Urinary bladder (tissue), 4 donors: ENCODE data around the gene GAB3. TPM values are rescaled to one million over a fixed set of nuclear protein-coding genes. Genes with fewer than 3 reads are reported as not detected.

ENCODE experiments used
- DNase-seq: peaks from one replicate; pipeline ENCODE4 v3.0.0-alpha.2; 2015; ENCODE audit errors: extremely low spot score
- H3K27ac ChIP-seq: one replicate; pipeline ENCODE4 v1.5.1; 2013; ENCODE audit warnings: low read depth, mild to moderate bottlenecking, moderate library complexity
- H3K36me3 ChIP-seq: one replicate; pipeline ENCODE4 v1.6.1; 2013; ENCODE audit warnings: mild to moderate bottlenecking, moderate library complexity; ENCODE audit not compliant: insufficient read depth
- H3K4me1 ChIP-seq: one replicate; pipeline ENCODE4 v1.6.1; 2013; ENCODE audit warnings: mild to moderate bottlenecking, moderate library complexity; ENCODE audit not compliant: insufficient read depth
- H3K4me3 ChIP-seq: one replicate; pipeline ENCODE4 v1.5.1; 2013; ENCODE audit warnings: low read depth, low read length
- WGBS: extraction: QIAGEN DNeasy Blood & Tissue Kit; methylation state at CpG from one replicate; pipeline ENCODE4 v1.1.7; 2013; 5-methylcytosine and 5-hydroxymethylcytosine counted together
- polyA plus RNA-seq: library from polyadenylated mRNA; stranded (reverse); fragments of 200-250 nt; gene quantifications from one replicate; pipeline ENCODE4 v1.2.3, GENCODE V29; 2013
- total RNA-seq: library from RNA; depleted of rRNA; stranded (reverse); fragments of >200 nt; gene quantifications from one replicate; pipeline ENCODE4 v1.2.3, GENCODE V29; 2014
- donor health status: healthy with polysubstance abuse.
- donor health status: healthy.

The GAB3 gene
- total and polyA plus RNA-seq, 2 donors, result 2.2 to 8.0 TPM

DNA sequence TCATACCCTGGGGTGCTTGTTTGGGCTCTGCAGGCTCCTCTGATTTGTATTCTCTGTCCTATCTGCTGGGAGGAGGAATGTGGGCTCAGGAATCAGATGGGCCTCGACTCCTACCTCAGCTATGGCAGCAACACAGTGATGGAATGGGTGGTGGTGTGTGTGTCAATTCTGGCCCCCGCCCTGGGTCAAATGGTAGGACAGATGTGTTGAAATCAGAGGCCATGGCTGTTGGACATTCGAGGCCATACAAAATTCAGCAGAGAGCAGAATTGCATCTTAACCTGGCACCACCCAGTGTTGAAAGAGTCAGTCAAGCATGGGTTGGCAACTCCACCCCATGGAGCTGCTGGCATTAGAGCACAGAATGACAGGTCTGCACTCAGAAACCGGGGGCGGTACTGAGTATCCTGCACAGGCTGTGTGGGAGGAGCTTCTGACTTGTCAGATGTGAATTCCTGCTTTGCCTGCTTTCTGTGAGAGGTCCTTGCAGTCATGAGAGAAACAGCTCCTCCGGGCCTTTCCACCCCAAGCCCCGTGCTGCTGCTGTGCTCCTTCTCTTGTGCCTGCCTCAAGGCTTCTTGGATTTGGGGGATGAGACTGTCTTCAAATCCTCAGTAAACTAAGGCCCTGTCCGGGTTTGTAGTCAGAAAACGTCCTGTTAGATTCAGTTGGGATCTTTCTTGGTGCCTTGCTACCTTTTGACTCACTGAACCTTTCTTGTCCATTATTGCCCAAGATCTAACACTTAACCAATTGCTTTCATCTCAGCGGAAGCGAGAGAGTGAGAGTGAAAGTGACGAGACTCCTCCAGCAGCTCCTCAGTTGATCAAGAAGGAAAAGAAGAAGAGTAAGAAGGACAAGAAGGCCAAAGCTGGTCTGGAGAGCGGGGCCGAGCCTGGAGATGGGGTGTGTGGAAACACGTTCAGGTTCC lies 24.8 kb upstream of the GAB3 start:
- peaks cover 3% of the 10 kb centered on the region for H3K36me3 ChIP-seq
- H3K27ac ChIP-seq, result no peak overlapping the region
- no peak overlapping the region for H3K4me3 ChIP-seq
- WGBS, result 86% methylated on average over 15 of the region's 15 CpGs
- no peak for DNase-seq
- no peaks in the 10 kb centered on the region for H3K4me1 ChIP-seq

DNA sequence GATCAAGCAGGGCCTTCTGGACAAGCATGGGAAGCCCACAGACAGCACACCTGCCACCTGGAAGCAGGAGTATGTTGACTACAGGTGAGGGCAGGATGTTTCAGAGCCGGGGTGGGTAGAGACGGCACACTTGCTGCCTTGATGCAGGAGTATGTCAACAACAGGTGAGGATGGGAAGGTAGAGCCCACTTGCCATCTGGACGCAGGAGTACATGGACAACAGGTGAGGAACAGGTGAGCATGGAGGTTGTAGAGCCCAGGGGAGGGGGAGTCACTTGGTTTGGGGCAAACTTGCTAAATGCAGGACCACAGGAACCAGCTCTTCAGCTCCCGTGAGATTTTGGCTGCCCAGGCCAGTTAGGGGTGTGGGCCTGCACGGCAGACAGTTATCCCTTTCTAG lies 23.7 kb upstream of the GAB3 start:
- H3K4me1 ChIP-seq, result no peaks in the 10 kb centered on the region
- WGBS, result 84% methylated on average over 5 of the region's 5 CpGs
- H3K4me3 ChIP-seq, result no peak overlapping the region
- no peak overlapping the region for H3K27ac ChIP-seq
- H3K36me3 ChIP-seq, result peaks cover 5% of the 10 kb centered on the region
- DNase-seq, result no peak

DNA sequence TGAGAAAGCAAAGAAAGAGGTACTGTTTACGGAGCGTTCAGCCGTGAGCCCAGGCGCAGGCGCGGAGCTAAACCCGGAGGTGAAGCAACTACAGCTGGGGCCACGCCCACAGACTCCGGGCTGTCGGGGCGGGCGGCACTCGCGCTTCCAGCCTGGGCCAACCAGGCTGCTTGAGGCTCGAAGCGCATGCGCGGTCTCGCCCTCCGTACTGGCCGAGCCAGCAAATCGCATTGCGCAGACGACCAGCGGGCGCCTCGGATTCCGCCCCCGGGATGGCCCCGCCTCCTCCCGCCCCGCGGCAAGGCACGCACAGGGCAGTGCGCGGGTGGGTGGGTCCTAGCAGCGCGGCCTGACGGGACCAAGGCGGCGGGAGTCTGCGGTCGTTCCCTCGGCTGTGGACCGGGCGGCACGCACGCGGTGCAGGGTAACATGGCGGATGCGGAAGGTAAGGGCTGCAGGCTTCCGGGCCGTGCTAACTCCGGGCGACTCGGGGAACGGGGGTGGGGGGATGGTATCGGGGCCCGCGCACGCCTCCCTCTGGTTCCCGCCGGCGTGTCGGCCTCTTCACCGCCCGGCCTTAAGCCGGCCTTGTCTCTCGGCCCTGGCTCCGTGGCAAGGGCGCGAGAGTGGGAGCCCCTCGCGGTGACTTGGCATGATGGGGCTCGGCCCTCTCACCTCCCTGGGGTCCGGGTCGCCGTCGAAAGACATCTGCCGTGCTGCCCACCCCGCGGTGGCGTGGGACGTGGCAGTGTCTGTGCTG lies 11.8 kb upstream of the GAB3 start, which contains the start of gene DKC1:
Gene DKC1, plus strand, starts transcription at position 328 of the 760 bp plus-strand sequence. Its CDS starts 102 bp downstream, at position 430.
- under 1% methylated on average over 84 of the region's 84 CpGs for WGBS
- DNase-seq, result peak; percentile 82
- peak within 1 kb of the TSS; percentile 47 for H3K27ac ChIP-seq
- no peaks in the 10 kb centered on the region for H3K4me1 ChIP-seq
- peaks cover 2% of the 10 kb centered on the region for H3K36me3 ChIP-seq
- peak within 1 kb of the TSS; percentile 74 for H3K4me3 ChIP-seq

DNA sequence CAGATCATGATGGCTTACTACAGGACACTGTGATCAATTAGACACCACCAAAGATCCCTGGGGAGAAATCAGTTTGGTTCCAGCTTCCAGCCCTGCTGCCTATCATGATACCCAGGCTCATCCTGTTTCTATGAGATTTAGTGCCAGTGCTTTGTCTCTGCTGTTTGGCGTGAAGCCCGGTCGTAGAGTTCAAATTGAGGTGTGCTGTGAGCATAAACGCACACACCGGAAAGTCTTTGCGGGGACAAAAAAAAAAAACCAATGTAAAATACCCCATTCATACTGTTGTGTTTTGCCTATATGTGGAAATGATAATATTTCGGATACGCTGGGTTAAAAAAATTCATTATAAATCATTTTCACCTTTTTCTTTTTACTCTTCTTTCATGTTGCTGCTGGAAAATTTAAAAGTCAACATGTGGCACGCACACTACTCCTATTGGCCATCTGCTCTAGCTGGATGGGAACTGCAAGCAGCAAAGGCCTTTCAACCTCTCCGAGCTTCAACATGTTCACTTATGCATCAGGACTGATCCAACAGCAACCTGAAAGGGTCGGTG lies 11.2 kb upstream of the GAB3 start:
- DNase-seq, result no peak
- Histone ChIP-seq H3K36me3 (peaks cover 2% of the 10 kb centered on the region), H3K27ac (peak overlapping the region; percentile 14), H3K4me3 (peak overlapping the region; percentile 24), H3K4me1 (no peaks in the 10 kb centered on the region)
- WGBS, result 5% methylated on average over 11 of the region's 11 CpGs

DNA sequence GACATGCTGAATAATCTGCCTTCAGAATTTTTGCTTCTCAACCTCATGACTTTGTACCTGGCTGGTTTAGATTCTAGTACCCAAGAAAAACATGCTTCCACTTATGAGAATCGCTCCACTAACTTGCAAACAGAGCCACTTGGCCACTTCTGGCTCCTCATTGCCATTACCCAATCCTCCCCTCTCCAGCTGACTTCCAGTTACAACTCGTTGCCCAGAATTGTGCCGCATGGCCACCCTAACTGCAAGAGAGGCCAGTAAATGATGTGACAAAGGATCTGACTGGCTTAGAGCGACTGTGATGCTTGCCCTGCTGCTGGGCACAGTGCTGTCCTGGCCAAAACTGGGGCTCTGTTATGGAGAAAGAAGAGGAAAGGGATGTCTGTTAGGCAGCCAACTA lies 7.8 kb upstream of the GAB3 start:
- no peaks in the 10 kb centered on the region for H3K36me3 ChIP-seq
- H3K27ac ChIP-seq, result no peak overlapping the region
- no peaks in the 10 kb centered on the region for H3K4me1 ChIP-seq
- WGBS, result 86% methylated on average over 4 of the region's 4 CpGs
- no peak for DNase-seq
- H3K4me3 ChIP-seq, result no peak overlapping the region

DNA sequence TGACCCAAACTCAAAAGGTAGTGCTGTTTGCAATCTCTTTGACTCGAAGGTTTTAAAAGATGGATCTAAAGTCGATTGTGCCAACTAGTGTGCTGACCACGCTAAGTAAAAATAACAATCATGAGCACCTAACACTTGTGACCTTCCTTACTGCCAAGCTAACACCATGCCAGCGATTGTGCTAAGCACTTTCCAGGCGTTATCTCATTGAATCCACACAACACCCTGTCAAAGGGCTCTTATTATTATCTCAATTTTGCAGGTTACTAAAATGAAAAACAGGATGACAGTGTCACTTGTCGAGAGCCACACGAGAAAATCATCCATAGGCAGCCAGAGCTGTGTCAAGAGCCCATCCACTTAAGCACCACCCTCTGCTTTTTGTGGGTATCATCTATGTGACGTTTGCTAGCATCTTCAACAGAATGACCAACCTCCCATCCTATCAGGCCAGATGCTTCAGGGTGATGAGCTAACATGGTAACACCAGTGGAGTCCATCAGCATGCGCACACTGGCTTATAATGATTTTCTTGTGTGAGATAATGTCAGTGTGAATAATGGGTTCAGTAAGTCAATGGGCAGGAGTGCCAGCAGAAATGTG lies 893 bp upstream of the GAB3 start:
- H3K36me3 ChIP-seq, result no peaks in the 10 kb centered on the region
- no peaks in the 10 kb centered on the region for H3K4me1 ChIP-seq
- 65% methylated on average over 9 of the region's 9 CpGs for WGBS
- no peak overlapping the region for H3K27ac ChIP-seq
- no peak overlapping the region for H3K4me3 ChIP-seq
- no peak for DNase-seq

DNA sequence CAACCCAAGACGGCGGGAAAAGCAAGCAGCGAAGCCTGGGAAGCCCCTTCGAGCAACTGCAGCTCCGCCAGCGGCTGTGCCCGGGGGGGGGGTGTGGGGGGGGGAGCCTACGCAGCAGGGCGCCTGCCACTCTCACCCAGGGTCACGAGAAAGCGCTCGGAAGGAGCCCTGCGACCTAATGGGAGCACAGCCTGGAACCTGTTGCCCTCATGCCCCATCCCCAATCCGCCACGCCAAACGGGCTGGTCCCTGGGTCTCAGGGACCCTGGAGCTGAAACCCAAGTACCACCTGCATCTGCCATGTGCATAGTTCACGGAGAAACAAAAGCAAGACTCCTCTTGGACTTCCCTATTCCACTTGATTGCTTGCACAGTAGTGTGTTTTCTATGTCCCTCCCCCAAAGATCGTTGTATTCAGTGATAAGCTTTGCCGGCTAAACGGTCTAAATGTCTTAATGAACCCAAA lies 359 bp upstream of the GAB3 start:
- WGBS, result 15% methylated on average over 15 of the region's 20 CpGs
- Histone ChIP-seq H3K4me3 (peak overlapping the region; percentile 59), H3K36me3 (no peaks in the 10 kb centered on the region), H3K27ac (peak overlapping the region; percentile 67), H3K4me1 (no peaks in the 10 kb centered on the region)
- DNase-seq, result no peak

DNA sequence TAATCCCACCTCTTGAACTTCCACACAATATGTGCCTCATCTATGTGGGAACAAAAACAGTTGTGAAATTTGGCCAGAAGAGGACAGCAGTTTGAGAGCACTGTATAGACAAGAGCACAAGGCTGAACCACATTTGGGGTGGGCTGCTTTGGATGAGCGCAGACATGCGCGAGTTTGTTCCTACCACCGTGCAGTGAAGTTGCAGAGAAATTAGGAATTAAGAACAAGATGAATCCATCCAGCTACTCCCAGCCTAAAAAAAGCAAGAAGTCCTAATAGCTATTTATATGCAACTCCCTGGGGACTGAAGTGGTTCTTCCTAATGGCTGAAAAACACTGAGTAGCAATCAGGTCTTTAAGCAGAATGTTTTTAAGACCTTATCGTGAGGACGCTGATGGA lies 1.0 kb downstream of the GAB3 start:
- WGBS, result 22% methylated on average over 6 of the region's 6 CpGs
- no peaks in the 10 kb centered on the region for H3K4me1 ChIP-seq
- no peak for DNase-seq
- peak overlapping the region; percentile 59 for H3K4me3 ChIP-seq
- H3K36me3 ChIP-seq, result no peaks in the 10 kb centered on the region
- no peak overlapping the region for H3K27ac ChIP-seq

DNA sequence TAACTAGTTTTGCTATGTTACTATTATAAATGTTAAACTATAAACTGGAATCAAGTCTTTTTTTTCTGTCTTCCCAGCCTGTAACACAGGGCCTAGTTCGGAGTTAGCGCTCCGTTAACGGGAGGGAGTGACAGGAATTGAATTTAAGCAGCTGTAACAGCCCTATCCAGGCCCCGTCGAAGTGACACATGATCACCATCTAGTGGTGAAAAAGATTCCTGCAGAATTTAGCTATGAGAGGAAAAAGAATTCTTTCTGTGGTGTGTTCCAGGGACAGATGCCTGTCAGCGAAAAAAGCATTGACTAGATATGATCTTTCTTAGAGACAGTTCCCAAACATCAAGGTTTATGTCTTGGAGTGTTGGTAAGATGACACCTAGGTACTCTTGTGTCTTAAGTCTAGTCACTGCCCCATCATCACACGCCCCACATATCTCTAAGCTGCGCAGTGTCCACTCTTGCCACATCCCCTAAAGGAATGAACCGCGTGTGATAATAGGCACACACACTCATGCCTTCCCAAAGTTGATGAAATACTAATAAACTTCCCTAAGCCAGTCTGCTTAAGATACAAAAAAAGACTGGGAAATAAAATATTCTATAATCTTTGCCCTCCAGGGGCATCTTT lies 2.1 kb downstream of the GAB3 start:
- H3K36me3 ChIP-seq, result no peaks in the 10 kb centered on the region
- H3K27ac ChIP-seq, result no peak overlapping the region
- WGBS, result 23% methylated on average over 11 of the region's 11 CpGs
- no peaks in the 10 kb centered on the region for H3K4me1 ChIP-seq
- no peak for DNase-seq
- no peak overlapping the region for H3K4me3 ChIP-seq

DNA sequence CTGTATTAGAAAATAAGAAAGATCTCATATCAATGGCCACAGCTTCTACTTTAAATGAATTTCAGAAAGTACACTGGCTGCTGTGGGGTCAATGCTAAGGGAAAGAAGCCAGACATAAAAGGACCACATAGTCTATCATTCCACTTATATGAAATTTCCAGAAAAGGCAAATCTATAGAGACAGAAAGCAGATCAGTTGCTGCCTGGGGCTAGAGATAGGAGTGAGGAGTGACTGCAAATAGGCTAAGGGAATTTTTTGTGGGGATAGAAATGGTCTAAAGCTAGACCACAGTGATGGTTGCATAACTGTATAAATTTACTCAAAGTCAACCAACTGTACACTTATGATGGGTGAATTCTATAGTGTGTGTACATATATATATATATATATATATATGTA lies 8.3 kb downstream of the GAB3 start:
- no peaks in the 10 kb centered on the region for H3K4me1 ChIP-seq
- H3K4me3 ChIP-seq, result no peak overlapping the region
- H3K27ac ChIP-seq, result no peak overlapping the region
- no peaks in the 10 kb centered on the region for H3K36me3 ChIP-seq
- DNase-seq, result no peak

DNA sequence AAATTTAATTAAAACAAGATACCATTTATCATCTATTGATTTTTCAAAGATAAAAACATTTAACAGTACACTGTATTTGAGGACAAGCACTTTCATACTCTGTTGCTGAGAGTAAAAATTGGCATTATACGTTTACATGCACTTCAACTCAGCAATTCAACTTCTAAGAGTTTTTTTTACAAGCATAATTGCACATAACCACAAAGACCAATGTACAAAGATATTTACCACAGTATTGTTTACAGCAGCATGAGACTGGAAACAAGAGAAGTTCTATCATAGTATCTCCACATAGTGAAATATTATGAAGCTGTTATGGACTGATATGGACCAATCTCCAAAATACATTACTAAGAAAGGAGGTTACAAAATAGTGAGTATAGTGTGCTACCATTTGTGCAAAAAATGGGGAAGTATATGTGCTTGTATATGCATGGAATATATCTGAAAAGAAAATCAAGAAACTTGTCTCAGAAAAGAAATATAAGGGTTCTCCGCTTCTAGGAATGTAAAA lies 10.9 kb downstream of the GAB3 start:
- H3K36me3 ChIP-seq, result no peaks in the 10 kb centered on the region
- 83% methylated on average over 2 of the region's 2 CpGs for WGBS
- no peak overlapping the region for H3K27ac ChIP-seq
- H3K4me3 ChIP-seq, result no peak overlapping the region
- DNase-seq, result no peak
- H3K4me1 ChIP-seq, result no peaks in the 10 kb centered on the region

DNA sequence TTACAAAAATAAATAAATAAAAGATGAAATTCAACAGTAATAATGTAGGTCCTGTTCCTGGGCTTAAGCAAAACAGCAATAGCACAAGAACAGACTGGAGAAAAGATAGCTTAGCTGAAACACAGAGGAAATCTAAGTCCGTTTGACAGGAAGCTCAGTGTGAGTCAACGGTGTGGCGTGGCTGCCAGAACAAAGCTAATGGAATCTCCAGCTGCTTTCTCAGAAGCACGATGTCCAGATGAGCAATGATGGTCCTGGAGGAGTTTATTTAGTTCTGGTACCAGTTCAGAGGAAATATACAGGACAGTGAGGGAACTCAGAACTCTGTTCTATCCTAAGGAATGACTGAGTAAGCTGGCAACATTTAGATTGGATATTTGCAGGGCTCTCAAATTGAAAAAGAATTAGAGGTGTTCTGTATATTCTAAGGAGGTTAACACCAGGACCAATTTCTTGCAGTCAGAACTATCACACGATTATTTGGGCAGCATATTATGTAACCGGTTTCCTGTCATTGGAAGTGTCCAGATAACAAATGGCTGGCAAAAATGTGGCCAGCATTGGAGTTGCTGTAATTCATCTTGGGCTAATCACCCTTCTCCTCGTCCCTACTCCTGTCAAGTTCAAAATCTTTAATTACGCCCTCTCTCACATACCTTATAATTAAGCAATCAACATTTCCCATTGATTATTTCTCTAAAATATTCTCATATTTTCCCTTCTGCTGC lies 12.7 kb downstream of the GAB3 start:
- 19% methylated on average over 8 of the region's 8 CpGs for WGBS
- Histone ChIP-seq H3K4me1 (no peaks in the 10 kb centered on the region), H3K4me3 (no peak overlapping the region), H3K36me3 (no peaks in the 10 kb centered on the region), H3K27ac (peak overlapping the region; percentile 10)
- DNase-seq, result no peak
